Ascending aorta (tissue), 2 donors: ENCODE results near the gene NUTM2F. TPM values are rescaled to one million over a fixed set of nuclear protein-coding genes. Genes with fewer than 3 reads are reported as not detected.
"Not testable (repeated sequence)": the region's sequence is repeated elsewhere in the genome, so short reads cannot be mapped to it uniquely, and the experiment has no call there.

Source experiments
- DNase-seq, 2 donors: peaks; one replicate each; pipeline ENCODE4 v3.0.0-alpha.2; 2019; ENCODE audit warnings: low spot score in 2 of 2
- H3K27ac ChIP-seq, 2 donors: fragments of 200-600 bp; sonication (generic); one replicate each; pipeline ENCODE4 v1.5.1; 2016 to 2017; ENCODE audit warnings: mild to moderate bottlenecking in 1 of 2
- H3K27me3 ChIP-seq: fragments of 200-600 bp; sonication (generic); one replicate; pipeline ENCODE4 v1.5.1; 2017
- H3K36me3 ChIP-seq, 2 donors: fragments of 200-600 bp; sonication (generic); one replicate each; pipeline ENCODE4 v1.5.1; 2016
- H3K4me1 ChIP-seq, 2 donors: fragments of 200-600 bp; sonication (generic); one replicate each; pipeline ENCODE4 v1.5.1; 2016 to 2017; ENCODE audit warnings: mild to moderate bottlenecking in 1 of 2
- H3K4me3 ChIP-seq, 2 donors: fragments of 200-600 bp; sonication (generic); one replicate each; pipeline ENCODE4 v1.5.1; 2016 to 2017; ENCODE audit warnings: mild to moderate bottlenecking in 1 of 2
- H3K9me3 ChIP-seq, 2 donors: fragments of 200-600 bp; sonication (generic); one replicate each; pipeline ENCODE4 v1.5.1; 2016
- CTCF ChIP-seq, 3 experiments: fragments of 200-600 bp in 2 of 3; fragments of 450-650 bp in 1 of 3; sonication (generic) in 2 of 3; IDR thresholded peaks; one replicate each; pipeline ENCODE4 v1.5.1; 2016 to 2019; ENCODE audit warnings: antibody characterized with exemption in 3 of 3, mild to moderate bottlenecking in 1 of 3, moderate library complexity in 1 of 3
- intact Hi-C: fragments of 100-400 bp; cut with DNase I; formaldehyde crosslinking; loops from one replicate; pipeline ENCODE4 v1.15.1; 2023
- total RNA-seq: library from RNA; depleted of rRNA; stranded (reverse); fragments of >200 nt; gene quantifications from one replicate; pipeline ENCODE4 v1.1.0, GENCODE V29; 2016

NUTM2F gene
- total RNA-seq, 1 donor from 2014 or later, result not detected

- no peaks in the 10 kb centered on the region for H3K36me3 ChIP-seq
- intact Hi-C loops, result no loop called here
- no peak for TF ChIP-seq CTCF (IDR thresholded peaks at IDR 0.05)
- no peaks in the 10 kb centered on the region for H3K27me3 ChIP-seq
- no peaks in the 10 kb centered on the region for H3K9me3 ChIP-seq
- no peak overlapping the region for H3K27ac ChIP-seq
- peaks cover 0 to 16% of the 10 kb centered on the region in 2 donors for H3K4me1 ChIP-seq
- no peak overlapping the region for H3K4me3 ChIP-seq
- DNase-seq, result no peak
Measured at GRCh38 chr9:94286116-94286515, 42.3 kb downstream of the NUTM2F start.

DNA sequence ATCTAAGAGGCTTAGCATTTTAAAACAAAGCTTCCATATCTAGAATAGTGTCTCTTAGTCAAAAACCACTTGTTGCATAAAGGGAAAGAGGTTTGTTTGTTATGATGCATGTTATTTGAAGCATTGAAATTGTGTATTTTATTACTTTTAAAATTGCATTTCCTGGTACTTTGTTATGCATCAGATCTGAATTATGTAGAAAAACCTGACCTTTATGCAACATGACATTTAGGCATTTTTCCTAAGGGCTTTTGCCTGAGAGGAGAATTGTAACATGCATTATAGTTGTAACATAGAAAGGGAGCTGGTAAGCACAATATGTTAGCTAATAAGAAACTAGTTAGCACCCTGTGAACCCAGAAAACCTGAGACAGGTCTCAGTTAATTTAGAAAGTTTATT, 47.3 kb downstream of the NUTM2F start:
- no peak for TF ChIP-seq CTCF (IDR thresholded peaks at IDR 0.05)

DNA sequence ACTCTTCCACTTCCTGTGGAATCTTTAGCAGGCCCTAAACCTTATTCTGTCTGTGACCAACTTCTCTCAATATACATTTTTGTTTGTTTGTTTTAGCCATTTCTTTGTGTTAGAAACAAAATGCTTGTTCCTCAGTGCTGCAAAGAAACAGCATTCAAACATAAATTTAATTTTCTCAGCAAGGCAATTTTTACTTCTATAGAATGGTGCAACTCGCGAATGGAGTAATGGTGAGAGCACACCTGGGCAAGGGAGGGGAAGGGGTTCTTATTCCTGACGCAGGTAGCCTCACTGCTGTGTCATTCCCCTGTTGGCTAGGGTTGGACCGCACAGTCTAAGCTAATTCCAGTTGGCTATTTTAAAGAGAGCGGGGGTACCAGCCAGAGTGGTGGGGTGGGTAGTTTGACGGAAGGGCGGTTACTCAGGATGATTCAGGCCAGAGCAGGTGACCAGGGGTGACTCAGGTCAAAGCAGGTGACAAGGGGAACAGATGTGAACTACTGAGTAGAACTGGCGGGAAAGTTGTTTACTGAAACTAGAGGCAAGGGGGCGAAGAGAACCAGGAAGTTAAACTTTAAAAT, 47.9 kb downstream of the NUTM2F start:
- no peak for TF ChIP-seq CTCF (IDR thresholded peaks at IDR 0.05)
- no peaks in the 10 kb centered on the region for H3K9me3 ChIP-seq
- no peak for DNase-seq
- H3K4me1 ChIP-seq, result no peaks in the 10 kb centered on the region
- intact Hi-C loops, result no loop called here
- H3K36me3 ChIP-seq, result peaks cover 9 to 26% of the 10 kb centered on the region in 2 donors
- H3K27ac ChIP-seq, result no peak overlapping the region
- no peaks in the 10 kb centered on the region for H3K27me3 ChIP-seq
- no peak overlapping the region for H3K4me3 ChIP-seq

More for the DNA sequence above, 47.3 kb downstream of the NUTM2F start:
- H3K9me3 ChIP-seq, result no peaks in the 10 kb centered on the region
- no peaks in the 10 kb centered on the region for H3K4me1 ChIP-seq
- intact Hi-C loops, result no loop called here
- no peaks in the 10 kb centered on the region for H3K27me3 ChIP-seq
- H3K36me3 ChIP-seq, result peaks cover 9 to 26% of the 10 kb centered on the region in 2 donors
- no peak overlapping the region for H3K4me3 ChIP-seq
- no peak for DNase-seq
- no peak overlapping the region for H3K27ac ChIP-seq

DNA sequence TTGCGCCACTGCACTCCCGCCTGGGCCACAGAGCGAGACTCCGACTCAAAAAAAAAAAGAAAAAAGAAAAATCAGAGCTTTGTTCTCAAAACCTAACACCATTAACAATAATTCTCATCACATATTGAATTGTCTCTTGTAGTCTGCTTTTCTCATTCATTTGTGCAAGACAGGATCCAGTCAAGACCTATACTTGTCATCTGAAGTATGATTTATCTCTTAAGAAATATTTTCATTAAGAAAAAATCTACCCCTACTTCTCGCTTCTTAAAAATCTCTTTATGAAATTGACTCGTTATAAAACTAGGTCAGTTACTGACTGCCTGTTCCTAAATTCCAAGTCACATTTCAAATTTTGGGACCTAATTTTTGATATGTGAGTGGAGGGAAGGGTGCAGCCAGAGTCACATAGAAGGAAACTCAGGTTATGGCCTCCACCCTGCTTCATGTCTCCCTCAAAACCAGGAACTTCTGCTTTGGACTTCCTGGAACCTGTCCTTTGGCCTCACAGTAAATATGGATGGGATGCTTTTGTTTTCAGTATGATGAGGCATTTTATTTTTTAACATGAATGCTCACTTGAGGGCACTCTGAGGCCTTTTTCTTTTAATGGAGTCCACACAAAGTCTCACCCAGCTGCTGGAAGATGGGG, 50.4 kb downstream of the NUTM2F start:
- H3K27ac ChIP-seq, result no peak overlapping the region
- H3K36me3 ChIP-seq, result peaks cover 9 to 26% of the 10 kb centered on the region in 2 donors
- no peaks in the 10 kb centered on the region for H3K9me3 ChIP-seq
- TF ChIP-seq CTCF (IDR thresholded peaks at IDR 0.05), result no peak
- no peaks in the 10 kb centered on the region for H3K4me1 ChIP-seq
- H3K4me3 ChIP-seq, result no peak overlapping the region
- DNase-seq, result no peak
- intact Hi-C loops, result no loop called here
- no peaks in the 10 kb centered on the region for H3K27me3 ChIP-seq

GRCh38 chr9:94277029-94277428, 51.4 kb downstream of the NUTM2F start:
- H3K4me1 ChIP-seq, H3K27ac ChIP-seq, H3K9me3 ChIP-seq, H3K4me3 ChIP-seq, H3K27me3 ChIP-seq, intact Hi-C loops, DNase-seq: not testable (repeated sequence)
- H3K36me3 ChIP-seq, result peaks cover 9 to 26% of the 10 kb centered on the region in 2 donors

DNA sequence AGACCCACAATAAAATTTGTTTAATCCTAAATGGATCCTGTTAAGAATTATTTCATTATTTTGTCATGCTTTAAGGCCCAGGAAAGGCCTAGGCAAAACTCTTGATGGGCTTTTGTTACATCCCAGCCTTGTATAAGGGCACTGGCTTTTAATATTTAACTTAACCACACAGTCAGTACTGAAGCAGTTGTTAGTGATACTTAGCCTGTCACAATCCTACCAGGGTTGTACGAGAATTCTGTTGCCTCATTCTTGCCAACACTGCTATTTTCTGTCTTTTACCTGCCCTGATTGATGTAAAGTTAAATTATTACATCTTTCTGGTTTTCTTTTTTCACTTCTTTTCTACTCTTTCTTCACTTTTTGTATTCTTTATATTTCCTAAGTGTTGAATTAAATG, 58.4 kb downstream of the NUTM2F start:
- Histone ChIP-seq H3K9me3 (no peaks in the 10 kb centered on the region), H3K27me3 (no peaks in the 10 kb centered on the region), H3K4me1 (no peaks in the 10 kb centered on the region), H3K36me3 (no peaks in the 10 kb centered on the region), H3K4me3 (no peak overlapping the region), H3K27ac (no peak overlapping the region)
- intact Hi-C loops, result no loop called here
- TF ChIP-seq CTCF (IDR thresholded peaks at IDR 0.05), result no peak
- DNase-seq, result no peak
